Measurements from ENCODE around the gene PDZD7.

DNA sequence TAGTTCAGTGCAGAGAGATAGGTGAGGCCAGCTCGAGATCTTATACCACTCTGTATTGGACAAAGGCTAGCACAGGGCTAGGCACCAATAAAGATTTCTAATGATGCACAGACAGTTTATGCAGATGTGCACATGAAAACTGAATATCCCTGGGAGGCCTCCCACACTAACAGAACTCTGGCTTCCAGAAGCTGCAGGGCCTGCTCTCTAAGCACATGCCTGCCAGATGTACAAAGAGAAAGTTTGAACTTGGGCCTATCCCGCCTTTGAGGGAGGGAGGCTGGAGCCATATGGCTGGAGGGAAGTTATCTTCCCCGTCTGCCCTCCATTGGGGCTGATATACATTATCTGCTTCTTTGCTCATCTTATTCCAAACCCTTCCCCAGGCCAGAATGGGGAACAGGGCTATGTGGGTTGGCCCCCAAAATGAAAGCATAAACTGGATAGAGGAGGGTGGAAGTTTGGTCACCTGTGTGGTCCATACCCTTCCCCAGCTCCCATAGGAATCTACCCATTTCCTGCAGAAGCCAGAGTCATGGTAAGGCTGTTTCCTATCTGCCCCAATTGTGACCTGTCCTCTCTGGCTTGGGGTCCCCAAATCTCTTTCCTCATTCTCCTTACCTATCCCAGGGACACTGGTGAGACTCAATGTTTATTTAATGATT is 34.7 kb upstream of the PDZD7 start:
- TF ChIP-seq, protein P1, sequence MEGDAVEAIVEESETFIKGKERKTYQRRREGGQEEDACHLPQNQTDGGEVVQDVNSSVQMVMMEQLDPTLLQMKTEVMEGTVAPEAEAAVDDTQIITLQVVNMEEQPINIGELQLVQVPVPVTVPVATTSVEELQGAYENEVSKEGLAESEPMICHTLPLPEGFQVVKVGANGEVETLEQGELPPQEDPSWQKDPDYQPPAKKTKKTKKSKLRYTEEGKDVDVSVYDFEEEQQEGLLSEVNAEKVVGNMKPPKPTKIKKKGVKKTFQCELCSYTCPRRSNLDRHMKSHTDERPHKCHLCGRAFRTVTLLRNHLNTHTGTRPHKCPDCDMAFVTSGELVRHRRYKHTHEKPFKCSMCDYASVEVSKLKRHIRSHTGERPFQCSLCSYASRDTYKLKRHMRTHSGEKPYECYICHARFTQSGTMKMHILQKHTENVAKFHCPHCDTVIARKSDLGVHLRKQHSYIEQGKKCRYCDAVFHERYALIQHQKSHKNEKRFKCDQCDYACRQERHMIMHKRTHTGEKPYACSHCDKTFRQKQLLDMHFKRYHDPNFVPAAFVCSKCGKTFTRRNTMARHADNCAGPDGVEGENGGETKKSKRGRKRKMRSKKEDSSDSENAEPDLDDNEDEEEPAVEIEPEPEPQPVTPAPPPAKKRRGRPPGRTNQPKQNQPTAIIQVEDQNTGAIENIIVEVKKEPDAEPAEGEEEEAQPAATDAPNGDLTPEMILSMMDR (IDR thresholded peaks at IDR 0.05): no peak
- TF ChIP-seq POLR2A (IDR thresholded peaks at IDR 0.05): no peak
